GM12875 (cell line): ENCODE results near the gene TLCD3B.
A peak's percentile ranks its signal among the peaks of the same experiment; 100 is the strongest.

Experiments used
- H3K4me3 ChIP-seq: one replicate; pipeline ENCODE4 v1.5.1; 2011; ENCODE audit warnings: low read depth, low read length, control low read depth
- CTCF ChIP-seq: IDR thresholded peaks from 2 replicates; pipeline ENCODE4 v1.5.1; 2011; ENCODE audit warnings: low read depth, mild to moderate bottlenecking, control low read depth, inconsistent platforms, low read length, moderate library complexity, borderline replicate concordance; ENCODE audit not compliant: insufficient read depth

TLCD3B gene

GRCh38 chr16:30065102-30065942 is 34.3 kb upstream of the TLCD3B start, which contains the start of gene ALDOA:
Gene ALDOA (plus strand): TSS chr16:30065760. CDS start chr16:30066898, 1,138 bp downstream.
- H3K4me3 ChIP-seq = peak within 1 kb of the TSS; percentile 78
- no peak for TF ChIP-seq CTCF

- H3K4me3 ChIP-seq = peak overlapping the region; percentile 78
- no peak for TF ChIP-seq CTCF
Measured at GRCh38 chr16:30064729-30065101, 33.6 kb upstream of the TLCD3B start.

GRCh38 chr16:30063893-30064728 is 33.0 kb upstream of the TLCD3B start:
- peak overlapping the region; percentile 78 for H3K4me3 ChIP-seq
- TF ChIP-seq CTCF = peak; percentile 30; the same call in 1 of the 2 replicates

- H3K4me3 ChIP-seq = peak overlapping the region; percentile 78
- no peak for TF ChIP-seq CTCF
Measured at GRCh38 chr16:30063278-30063892, 32.3 kb upstream of the TLCD3B start.

GRCh38 chr16:30060836-30061554 is 29.9 kb upstream of the TLCD3B start:
- H3K4me3 ChIP-seq = no peak overlapping the region
- TF ChIP-seq CTCF = no peak

GRCh38 chr16:30060346-30060745 is 29.3 kb upstream of the TLCD3B start:
- no peak for TF ChIP-seq CTCF
- H3K4me3 ChIP-seq = no peak overlapping the region
